GM12875 (cell line): ENCODE data around the gene PARVB.

Experiments used
- H3K4me3 ChIP-seq: one replicate; pipeline ENCODE4 v1.5.1; 2011; ENCODE audit warnings: low read depth, low read length, control low read depth
- CTCF ChIP-seq: IDR thresholded peaks from 2 replicates; pipeline ENCODE4 v1.5.1; 2011; ENCODE audit warnings: low read depth, mild to moderate bottlenecking, control low read depth, inconsistent platforms, low read length, moderate library complexity, borderline replicate concordance; ENCODE audit not compliant: insufficient read depth

Gene PARVB

GRCh38 chr22:44219101-44219870, 195.2 kb downstream of the PARVB start:
- H3K4me3 ChIP-seq = no peak overlapping the region
- TF ChIP-seq CTCF = no peak

- TF ChIP-seq CTCF = no peak
- H3K4me3 ChIP-seq = no peak overlapping the region
These were observed 196.9 kb downstream of the PARVB start for GRCh38 chr22:44220727-44221680.

- no peak for TF ChIP-seq CTCF
- no peak overlapping the region for H3K4me3 ChIP-seq
These were observed 197.8 kb downstream of the PARVB start for GRCh38 chr22:44221710-44222475.
